Fibroblast of the conjunctiva (primary cell): ENCODE data around the gene MARCHF7.

Source experiments
- DNase-seq: peaks from one replicate; pipeline ENCODE4 v3.0.0-alpha.2; 2010; ENCODE audit warnings: low read depth

Gene MARCHF7

DNA sequence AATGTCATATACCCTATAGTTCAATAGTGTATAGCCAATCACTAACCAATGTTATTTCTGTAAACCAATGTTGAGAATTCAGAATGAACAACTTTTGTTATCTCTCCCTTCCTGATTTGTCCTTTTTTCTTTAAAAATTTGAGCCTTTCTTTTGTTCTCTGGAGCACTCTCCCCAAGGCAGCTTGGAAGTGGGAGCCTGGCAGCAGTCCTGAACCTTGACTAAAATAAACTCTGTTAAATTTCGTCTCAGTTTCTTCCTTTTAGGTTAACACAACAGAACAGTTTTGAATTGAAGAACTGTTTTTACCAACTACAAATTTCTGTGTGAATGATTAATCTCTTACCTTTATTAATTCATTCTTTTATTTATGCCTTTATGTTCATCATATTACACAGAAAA, 49.8 kb downstream of the MARCHF7 start:
- no peak for DNase-seq
